DMS 273 treated with DMSO at 0.1 percent for 48 hours (cell line): Measurements from ENCODE around the gene MGAT4B.
"Not testable (repeated sequence)": the region's sequence is repeated elsewhere in the genome, so short reads cannot be mapped to it uniquely, and the experiment has no call there.

Source experiments
- DNase-seq: peaks from one replicate; lab custom pipeline; 2025; lab: John Stamatoyannopoulos, UW

The MGAT4B gene

GRCh38 chr5:179806250-179807048 is at the start of gene MGAT4B:
MGAT4B (minus strand) TSS chr5:179806866; CDS start chr5:179806583, 283 bp downstream.
- DNase-seq: no peak

- DNase-seq: no peak
These were observed 47.7 kb upstream of the MGAT4B start for GRCh38 chr5:179854356-179854755.

- DNase-seq: no peak
These were observed 46.4 kb upstream of the MGAT4B start for GRCh38 chr5:179852993-179853547.

GRCh38 chr5:179841621-179842020 is 35.0 kb upstream of the MGAT4B start:
- DNase-seq: no peak

GRCh38 chr5:179840766-179841165 is 34.1 kb upstream of the MGAT4B start:
- no peak for DNase-seq

DNA sequence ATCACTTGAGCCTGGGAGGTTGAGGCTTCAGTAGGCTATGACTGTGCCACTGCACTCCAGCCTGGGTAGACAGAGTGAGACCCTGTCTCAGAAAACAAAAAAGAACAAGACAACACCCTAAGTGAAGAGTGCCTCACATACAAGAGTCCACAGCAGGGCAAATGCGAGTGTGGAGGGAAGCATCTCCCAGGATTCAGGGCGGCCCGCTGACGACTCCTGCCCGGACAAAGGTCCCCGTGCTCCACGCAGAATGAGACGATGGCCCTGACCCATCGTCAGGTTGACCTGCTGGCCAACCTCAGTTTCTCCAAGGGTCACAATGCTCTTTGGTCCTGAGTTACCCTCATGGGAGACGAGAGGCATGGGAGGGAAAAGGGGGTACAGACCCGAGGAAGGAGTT is 33.7 kb upstream of the MGAT4B start:
- no peak for DNase-seq

GRCh38 chr5:179839328-179840256 is 32.9 kb upstream of the MGAT4B start:
- no peak for DNase-seq

DNA sequence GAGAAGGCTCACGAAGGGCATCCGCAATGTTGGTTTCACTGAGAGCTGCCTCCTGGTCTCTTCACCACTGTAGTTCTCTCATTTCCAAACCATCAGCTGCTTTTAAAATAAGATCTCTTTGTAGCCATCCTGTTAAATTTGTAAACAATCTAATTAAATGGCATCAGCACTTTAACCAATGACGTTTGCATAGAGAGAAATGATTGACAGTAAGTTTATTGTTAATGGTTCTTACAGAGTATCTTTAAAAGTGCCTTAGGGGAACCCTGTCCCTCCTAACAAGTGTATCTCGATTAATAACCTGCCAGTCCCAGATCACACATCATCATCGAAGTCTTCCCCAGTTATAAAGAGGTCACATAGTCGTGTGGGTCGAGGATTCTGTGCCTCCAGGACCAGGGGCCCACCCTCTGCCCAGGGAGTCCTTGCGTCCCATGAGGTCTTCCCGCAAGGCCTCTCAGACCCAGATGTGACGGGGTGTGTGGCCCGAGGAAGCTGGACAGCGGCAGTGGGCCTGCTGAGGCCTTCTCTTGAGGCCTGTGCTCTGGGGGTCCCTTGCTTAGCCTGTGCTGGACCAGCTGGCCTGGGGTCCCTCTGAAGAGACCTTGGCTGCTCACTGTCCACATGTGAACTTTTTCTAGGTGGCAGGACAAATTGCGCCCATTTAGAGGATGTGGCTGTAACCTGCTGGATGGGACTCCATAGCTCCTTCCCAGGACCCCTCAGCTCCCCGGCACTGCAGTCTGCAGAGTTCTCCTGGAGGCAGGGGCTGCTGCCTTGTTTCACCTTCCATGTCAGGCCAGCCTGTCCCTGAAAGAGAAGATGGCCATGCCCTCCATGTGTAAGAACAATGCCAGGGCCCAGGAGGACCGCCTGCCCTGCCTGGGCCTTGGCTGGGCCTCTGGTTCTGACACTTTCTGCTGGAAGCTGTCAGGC is 30.7 kb upstream of the MGAT4B start:
- no peak for DNase-seq

GRCh38 chr5:179836225-179837019 is 29.8 kb upstream of the MGAT4B start:
- DNase-seq: no peak

DNA sequence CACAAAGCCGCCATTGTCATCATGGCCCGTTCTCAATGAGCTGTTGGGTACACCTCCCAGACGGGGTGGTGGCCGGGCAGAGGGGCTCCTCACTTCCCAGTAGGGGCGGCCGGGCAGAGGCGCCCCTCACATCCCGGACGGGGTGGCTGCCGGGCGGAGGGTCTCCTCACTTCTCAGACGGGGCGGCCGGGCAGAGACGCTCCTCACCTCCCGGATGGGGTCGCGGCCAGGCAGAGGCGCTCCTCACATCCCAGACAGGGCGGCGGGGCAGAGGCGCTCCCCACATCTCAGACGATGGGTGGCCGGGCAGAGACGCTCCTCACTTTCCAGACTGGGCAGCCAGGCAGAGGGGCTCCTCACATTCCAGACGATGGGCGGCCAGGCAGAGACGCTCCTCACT is 28.2 kb upstream of the MGAT4B start:
- DNase-seq: not testable (repeated sequence)

DNA sequence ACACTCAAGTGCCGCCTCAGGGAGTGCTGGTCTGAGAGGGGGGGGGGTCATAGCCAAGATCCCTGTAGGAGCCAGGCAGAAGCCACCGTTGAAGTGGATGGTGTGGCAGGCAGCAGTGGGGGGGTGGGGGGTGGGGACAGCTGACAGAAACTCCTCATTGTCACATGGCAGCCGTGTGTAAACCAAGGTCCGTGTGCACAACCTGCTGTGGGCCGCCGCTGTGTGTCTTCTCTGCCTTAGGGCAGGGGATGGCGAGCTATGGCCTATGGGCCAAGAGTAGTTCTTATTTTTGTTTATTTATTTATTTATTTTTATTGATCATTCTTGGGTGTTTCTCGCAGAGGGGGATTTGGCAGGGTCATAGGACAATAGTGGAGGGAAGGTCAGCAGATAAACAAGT is 27.5 kb upstream of the MGAT4B start:
- no peak for DNase-seq

DNA sequence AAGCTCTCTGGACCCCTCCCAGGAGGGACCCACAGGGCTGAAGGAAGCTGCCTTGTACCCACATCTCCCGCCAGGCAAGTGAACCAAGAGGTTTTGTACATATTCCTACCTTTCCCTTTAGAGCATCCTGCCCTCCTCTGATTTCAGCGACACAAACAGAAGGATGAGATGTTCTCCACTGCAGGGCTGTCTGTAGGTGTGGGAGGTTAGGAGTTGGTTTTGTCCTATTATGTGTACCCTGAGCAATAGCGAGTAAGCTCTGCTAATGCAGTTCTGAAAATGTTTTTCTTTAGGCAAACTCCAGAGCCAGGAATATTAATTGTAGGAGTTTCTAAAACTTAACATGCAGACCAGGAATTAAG is 27.0 kb upstream of the MGAT4B start:
- DNase-seq: no peak

- DNase-seq: no peak
These were observed 26.5 kb upstream of the MGAT4B start for GRCh38 chr5:179833056-179833708.

- no peak for DNase-seq
These were observed 25.5 kb upstream of the MGAT4B start for GRCh38 chr5:179832039-179832745.

DNA sequence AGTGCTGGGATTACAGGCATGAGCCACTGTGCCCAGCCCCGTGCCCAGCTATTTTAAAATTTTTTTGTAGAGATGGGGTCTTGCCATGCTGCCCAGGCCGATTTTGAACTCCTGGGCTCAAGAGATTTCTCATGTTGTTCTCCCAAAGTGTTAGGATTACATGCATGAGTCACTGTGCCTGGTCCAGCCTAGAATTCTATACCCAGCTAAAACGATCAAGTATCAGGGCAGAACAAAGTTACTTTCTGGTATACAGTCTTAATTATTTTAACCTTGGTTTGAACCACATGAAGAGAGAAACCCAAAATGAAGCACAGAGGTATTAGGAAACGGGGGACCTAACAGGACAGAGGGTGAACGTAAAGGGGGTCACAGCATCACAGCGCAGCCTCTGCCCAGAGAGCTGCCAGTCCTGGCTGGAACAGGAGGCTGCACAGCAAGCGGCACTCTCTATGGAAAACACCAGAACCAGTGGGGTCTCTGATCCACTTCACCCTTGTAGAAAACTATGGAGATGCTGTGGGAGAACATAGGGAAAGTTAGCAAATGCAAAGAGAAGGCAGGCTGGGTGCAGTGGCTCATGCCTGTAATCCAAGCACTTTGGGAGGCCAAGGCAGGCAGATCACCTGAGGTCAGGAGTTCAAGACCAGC is 24.3 kb upstream of the MGAT4B start:
- DNase-seq: no peak

DNA sequence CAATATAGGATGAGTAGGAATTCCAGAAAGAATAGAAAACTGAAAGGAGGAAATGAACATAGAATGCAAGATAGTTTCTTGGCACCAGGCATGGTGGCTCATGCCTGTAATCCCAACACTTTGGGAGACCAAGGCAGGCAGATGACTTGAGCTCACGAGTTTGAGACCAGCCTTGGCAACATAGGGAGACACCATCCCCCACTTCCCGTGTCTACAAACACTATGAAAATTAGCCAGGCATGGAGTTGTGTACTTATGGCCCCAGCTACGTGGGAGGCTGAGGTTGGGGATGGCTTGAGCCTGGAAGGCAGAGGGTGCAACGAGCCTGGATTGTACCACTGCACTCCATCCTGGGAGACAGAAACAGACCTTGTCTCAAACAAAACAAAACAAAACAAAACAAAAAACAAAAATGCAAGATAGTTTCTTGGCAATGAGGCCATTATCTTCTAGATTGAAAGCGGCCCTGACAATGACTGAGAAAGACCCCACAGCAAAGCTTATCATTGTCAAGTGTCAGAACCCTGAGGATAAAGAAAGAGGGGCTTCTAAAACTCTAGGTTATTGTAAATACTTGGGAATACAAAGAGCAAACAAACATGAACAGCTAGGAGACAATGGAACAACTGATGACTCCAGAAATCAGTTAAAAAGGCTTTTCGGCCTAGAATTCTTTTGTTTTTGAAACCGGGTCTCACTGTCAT is 23.2 kb upstream of the MGAT4B start:
- no peak for DNase-seq

- DNase-seq: no peak
These were observed 22.2 kb upstream of the MGAT4B start for GRCh38 chr5:179828756-179829421.

DNA sequence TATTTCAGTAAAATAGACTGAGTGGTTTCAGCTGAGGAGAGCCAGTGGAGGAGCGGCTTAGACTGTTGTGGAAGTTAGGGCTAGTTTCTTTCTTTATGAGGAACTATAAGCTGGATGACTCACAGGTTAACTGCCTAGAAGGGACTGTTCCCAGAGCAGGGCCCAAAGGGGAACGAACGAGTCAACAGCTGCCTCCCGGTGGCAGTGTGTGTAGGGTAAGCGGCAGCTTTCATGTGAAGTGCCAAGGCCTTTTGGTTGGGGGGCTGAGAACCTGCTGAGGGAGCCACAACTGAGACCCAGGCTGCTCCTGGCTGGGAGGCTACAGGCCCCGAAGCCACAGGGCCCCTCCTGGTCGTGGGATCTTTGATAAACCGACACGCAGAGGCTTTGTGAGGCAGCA is 21.0 kb upstream of the MGAT4B start:
- no peak for DNase-seq
